HL-60/S4 (cell line): Measurements from ENCODE around the gene PITHD1.
"Not testable (repeated sequence)": the region's sequence is repeated elsewhere in the genome, so short reads cannot be mapped to it uniquely, and the experiment has no call there.

ENCODE experiments used
- in situ Hi-C: fragments of 300-500 bp; cut with MboI; formaldehyde crosslinking; loops from 2 replicates; pipeline ENCODE4 v1.14.3; 2022; ENCODE audit warnings: low sequenced_read_pairs

PITHD1 gene

GRCh38 chr1:23772049-23772853 lies 6.0 kb upstream of the PITHD1 start:
- in situ Hi-C loops = loop anchor here (10.0 kb wide), 1 partner anchor 143 kb away; the partner anchor contains the start of gene CNR2

- in situ Hi-C loops = loop anchor here (10.0 kb wide), 1 partner anchor 142 kb away; the partner anchor contains the start of gene CNR2
These were observed 5.4 kb upstream of the PITHD1 start for GRCh38 chr1:23772854-23773242.

DNA sequence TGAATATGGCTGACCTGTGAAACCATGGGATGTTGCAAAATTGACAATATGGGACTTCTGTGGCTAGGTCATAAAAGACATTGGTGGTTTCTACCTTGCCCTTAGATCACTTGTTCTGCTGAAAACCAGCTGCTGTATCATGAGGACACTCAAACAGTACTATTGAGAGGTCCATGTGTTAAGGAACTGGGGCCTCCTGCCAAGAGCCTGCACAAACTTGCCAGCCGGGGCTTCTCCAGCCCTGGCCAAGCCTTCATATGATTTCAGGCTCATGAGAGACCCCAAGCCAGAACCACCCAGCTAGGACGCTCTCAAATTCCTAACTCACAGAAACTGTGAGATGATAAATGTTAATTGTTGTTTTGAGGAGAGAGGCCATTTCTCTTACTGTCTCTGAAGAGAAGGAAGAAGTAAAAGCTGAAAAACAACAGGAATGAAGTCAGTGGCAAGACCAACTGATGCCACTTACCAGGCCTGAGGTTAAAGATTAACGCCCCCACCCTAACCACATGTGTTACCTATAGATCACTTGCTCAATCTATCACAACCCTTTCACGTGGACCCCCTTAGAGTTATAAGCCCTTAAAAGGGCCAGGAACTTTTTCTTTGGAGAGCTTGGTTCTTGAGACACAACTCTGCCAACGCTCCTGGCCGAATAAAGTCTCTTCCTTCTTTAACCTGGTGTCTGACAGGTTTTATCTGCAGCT lies 3.9 kb upstream of the PITHD1 start:
- in situ Hi-C loops = loop anchor here (10.0 kb wide), 1 partner anchor 140 kb away; the partner anchor contains the start of gene CNR2

- in situ Hi-C loops = loop anchor here (10.0 kb wide), 1 partner anchor 139 kb away; the partner anchor contains the start of gene CNR2
These were observed 2.0 kb upstream of the PITHD1 start for GRCh38 chr1:23776217-23776616.

- in situ Hi-C loops = loop anchor here (10.0 kb wide), 1 partner anchor 135 kb away; the partner anchor contains the start of gene CNR2
These were observed 1.7 kb downstream of the PITHD1 start for GRCh38 chr1:23779826-23780371.

DNA sequence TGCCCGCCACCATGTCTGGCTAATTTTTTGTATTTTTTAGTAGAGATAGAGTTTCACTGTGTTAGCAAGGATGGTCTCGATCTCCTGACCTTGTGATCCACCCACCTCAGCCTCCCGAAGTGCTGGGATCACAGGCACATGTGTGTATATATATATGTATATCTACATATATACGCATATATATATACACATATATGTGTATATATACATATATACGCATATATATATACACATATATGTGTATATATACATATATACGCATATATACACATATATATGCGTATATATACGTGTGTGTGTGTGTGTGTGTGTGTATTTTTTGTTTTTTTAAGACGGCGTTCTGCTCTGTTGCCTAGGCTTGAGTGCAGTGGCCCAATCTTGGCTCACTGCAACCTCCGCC lies 4.9 kb downstream of the PITHD1 start:
- in situ Hi-C loops = not testable (repeated sequence)

DNA sequence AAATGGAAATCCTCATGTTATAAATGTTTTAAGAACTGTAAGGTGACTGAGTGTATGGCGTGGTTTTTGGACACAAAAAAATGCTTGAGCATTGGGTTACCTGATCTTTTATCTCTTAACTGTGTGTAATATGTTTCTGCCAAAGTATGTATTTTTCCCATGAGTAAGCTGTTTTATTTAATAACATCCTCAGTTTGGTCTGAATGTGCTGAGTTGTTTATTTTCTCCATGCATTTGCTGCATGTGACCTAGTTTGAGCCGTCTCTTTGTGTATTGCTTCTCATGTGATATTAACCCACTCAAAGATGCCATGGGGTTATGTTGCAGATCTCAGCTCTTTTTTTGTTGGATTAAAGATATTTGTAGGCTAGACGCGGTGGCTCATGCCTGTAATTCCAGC lies 6.6 kb downstream of the PITHD1 start:
- in situ Hi-C loops = no loop called here

GRCh38 chr1:23787701-23788100 lies 9.5 kb downstream of the PITHD1 start:
- in situ Hi-C loops = no loop called here

- in situ Hi-C loops = no loop called here
These were observed 10.5 kb downstream of the PITHD1 start for GRCh38 chr1:23788695-23789094.

- in situ Hi-C loops = no loop called here
These were observed 12.7 kb downstream of the PITHD1 start, which contains the start of gene LYPLA2 for GRCh38 chr1:23790696-23791515. TSS of gene LYPLA2 (plus strand) at chr1:23791145. CDS start at chr1:23792683, 1,538 bp downstream.

DNA sequence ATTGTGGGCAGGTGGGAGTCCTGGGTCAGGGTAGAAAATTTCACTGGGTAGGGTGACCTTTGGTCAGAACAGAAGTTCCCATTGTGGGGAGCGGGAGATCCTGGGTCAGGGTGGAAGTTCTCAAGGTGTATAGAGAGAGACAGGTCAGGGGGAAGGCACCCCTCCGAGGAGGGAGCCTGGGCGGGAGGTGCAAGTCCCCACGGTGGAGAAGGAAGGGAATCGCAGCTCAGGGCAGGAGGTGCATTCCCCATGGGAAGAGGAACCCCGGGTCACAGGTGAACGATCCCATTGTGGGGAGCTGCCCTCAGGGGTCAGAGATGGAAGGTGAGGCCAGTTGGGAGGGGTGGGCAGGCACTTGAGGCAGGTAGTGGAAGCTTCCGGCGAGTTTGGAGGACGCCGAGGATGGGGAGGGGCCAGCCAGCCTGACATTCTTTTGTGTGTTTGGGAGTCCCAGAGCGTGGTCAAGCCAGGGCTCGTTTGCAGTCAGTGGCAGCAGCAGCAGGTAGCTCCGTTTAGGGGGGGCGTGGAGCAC lies 13.4 kb downstream of the PITHD1 start:
- in situ Hi-C loops = no loop called here

DNA sequence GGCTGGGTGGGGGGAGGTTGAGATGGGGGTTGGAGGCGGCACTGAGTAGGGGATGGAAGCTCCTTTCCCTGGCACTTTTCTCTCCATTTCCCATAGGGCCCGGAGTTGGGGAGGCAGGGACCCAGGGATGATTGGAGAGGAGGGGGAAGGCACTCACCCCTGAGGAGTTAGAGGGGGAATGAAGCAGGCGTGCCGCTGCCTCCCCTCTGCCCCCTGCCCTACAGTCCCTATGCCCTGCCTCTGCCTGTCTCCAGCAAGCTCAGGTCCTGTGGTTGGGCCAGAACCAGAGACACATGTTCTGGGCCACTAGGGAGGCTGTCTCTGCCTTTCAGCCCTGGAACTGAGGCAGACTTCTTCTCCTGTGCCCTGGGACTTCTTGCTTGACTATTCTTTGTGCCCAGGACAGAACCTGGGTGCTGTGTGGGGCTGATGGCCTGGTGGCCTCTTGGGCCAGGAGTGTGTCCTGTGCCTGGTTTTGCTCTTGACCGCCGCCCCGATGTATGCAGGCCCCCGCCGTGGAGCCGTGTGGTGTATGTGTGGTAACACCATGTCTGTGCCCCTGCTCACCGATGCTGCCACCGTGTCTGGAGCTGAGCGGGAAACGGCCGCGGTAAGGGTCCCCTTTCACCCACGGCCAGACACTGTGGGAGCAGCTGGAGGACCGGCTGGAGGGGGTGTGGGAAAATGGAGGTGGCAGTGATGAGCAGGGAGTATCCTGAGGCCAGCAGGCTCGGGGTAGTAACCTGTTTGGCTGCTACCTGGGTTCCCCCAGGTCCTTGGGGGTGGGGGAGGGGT lies 14.1 kb downstream of the PITHD1 start:
- in situ Hi-C loops = no loop called here

DNA sequence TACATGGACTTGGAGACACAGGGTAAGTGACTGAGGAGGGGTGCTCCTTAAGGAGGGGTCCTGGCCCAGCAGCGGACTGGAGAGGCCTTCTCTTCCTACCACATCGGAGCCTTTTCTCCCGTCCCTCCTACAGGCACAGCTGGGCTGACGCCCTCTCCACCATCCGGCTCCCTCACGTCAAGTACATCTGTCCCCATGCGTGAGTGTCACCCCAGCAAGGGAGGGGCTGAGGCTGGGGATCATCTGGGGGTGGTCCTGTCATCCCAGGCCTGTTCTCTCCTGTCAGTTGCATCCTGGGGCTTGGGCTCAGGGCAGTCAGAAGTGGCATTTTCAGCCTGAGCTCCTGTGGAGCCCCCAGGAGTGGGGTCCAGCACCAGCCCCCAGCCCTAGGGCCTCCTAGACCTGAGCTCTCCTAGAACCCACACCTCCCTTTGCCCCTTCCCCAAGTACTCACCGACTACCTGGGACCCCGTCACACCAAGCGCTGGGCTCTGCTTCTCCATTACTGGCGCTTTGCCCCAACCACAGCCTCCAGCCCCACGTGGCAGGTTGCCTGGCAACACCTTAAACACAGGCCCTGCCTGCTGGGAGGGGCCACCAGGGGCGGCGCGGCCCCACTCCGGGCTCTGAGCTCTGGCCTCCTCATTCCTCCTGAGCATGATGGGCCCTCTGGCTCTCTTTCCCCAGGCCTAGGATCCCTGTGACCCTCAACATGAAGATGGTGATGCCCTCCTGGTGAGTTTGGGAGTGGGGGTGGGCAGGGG lies 15.0 kb downstream of the PITHD1 start:
- in situ Hi-C loops = no loop called here

GRCh38 chr1:23793861-23794731 lies 15.9 kb downstream of the PITHD1 start:
- in situ Hi-C loops = no loop called here

- in situ Hi-C loops = not testable (repeated sequence)
These were observed 16.5 kb downstream of the PITHD1 start for GRCh38 chr1:23794732-23795182.

GRCh38 chr1:23795676-23796465 lies 17.7 kb downstream of the PITHD1 start:
- in situ Hi-C loops = no loop called here
